ENCODE data around the gene ASB8.
A peak's percentile ranks its signal among the peaks of the same experiment; 100 is the strongest.
"Not testable (repeated sequence)": the region's sequence is repeated elsewhere in the genome, so short reads cannot be mapped to it uniquely, and the experiment has no call there.

Gene ASB8

DNA sequence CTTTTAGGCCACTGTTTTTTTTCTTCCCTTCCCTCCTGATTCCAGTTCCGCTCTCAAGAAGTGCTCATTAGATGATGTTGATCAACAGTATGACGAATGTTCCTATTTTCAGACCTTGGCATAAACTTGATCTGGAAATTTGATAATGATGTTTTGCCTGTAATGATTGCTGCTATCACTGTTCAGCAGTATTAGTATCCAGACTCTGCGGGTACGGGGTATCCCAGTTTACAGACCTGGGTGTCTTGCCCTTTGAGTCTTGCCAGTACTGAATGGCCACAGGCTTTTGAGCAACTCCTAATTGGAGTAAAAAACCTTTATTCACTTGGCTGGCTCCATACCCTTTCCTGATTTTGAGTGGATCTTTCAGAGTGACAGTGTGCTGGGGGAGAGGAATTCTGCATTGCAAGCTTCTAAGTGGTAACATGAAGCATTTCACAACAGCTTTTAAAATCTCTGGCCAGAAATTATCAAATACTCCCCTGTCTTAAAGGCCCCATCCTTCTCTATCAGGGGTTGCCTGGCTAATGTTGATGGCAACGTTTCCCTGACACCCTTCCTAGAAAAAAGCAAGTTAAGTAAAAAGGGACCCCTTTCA lies 5.9 kb upstream of the ASB8 start:
- no peak overlapping the region for H3K4me3 ChIP-seq (ENCODE audit: control insufficient read depth in 1 of 7, extremely low read depth in 1 of 7, insufficient read depth in 4 of 7, low read depth in 2 of 7, low read length in 6 of 7)
- no peaks in the 10 kb centered on the region for H3K27me3 ChIP-seq (replicated peaks in 2 of 5; ENCODE audit: control insufficient read depth in 4 of 5, insufficient read depth in 5 of 5, low read length in 4 of 5)
- H3K4me1 ChIP-seq (ENCODE audit: control extremely low read depth in 1 of 4, control insufficient read depth in 4 of 4, insufficient read depth in 4 of 4, low read length in 3 of 4): peaks cover 13 to 32% (median 30%) of the 10 kb centered on the region in 4 experiments
- H3K9me3 ChIP-seq (ENCODE audit: control extremely low read depth in 1 of 5, control insufficient read depth in 4 of 5, insufficient read depth in 2 of 5, low read depth in 1 of 5, low read length in 4 of 5): no peaks in the 10 kb centered on the region
- no peaks in the 10 kb centered on the region for H3K36me3 ChIP-seq (ENCODE audit: control insufficient read depth in 4 of 4, insufficient read depth in 4 of 4, low read length in 3 of 4)
- DNase-seq: no peak
- ChIA-PET CTCF (interaction anchor here (0.7 to 4.2 kb wide), 11 partner anchors 10 to 280 kb away, joined by 3 to 57 read pairs (median 5); partner anchors contain the start of genes CCDC184 and PFKM), POLR2A (no interaction called here)
- whole genome bisulfite sequencing (ENCODE audit: insufficient coverage): 70% methylated on average over 2 of the region's 5 CpGs
- H3K27ac ChIP-seq (ENCODE audit: insufficient read depth in 1 of 2, low read depth in 1 of 2, low read length in 2 of 2, poor library complexity in 1 of 2, severe bottlenecking in 2 of 2): no peak overlapping the region

GRCh38 chr12:48160807-48161206 lies 3.5 kb upstream of the ASB8 start:
- peak; percentile 93 to 98 (median 97) for DNase-seq
- CTCF ChIA-PET: interaction anchor here (0.9 to 3.7 kb wide), 6 partner anchors 8 to 76 kb away, joined by 3 to 24 read pairs (median 4); no protein-coding TSS in a partner anchor
- Histone ChIP-seq H3K27me3 (replicated peaks in 2 of 5; ENCODE audit: control insufficient read depth in 4 of 5, insufficient read depth in 5 of 5, low read length in 4 of 5) (no peaks in the 10 kb centered on the region), H3K27ac (ENCODE audit: insufficient read depth in 1 of 2, low read depth in 1 of 2, low read length in 2 of 2, poor library complexity in 1 of 2, severe bottlenecking in 2 of 2) (peak overlapping the region; percentile 41 to 79), H3K36me3 (ENCODE audit: control insufficient read depth in 4 of 4, insufficient read depth in 4 of 4, low read length in 3 of 4) (no peaks in the 10 kb centered on the region), H3K4me3 (ENCODE audit: control insufficient read depth in 1 of 7, extremely low read depth in 1 of 7, insufficient read depth in 4 of 7, low read depth in 2 of 7, low read length in 6 of 7) (peak overlapping the region in 1 of 7 experiments; percentile 12), H3K9me3 (ENCODE audit: control extremely low read depth in 1 of 5, control insufficient read depth in 4 of 5, insufficient read depth in 2 of 5, low read depth in 1 of 5, low read length in 4 of 5) (no peaks in the 10 kb centered on the region), H3K4me1 (ENCODE audit: control extremely low read depth in 1 of 4, control insufficient read depth in 4 of 4, insufficient read depth in 4 of 4, low read length in 3 of 4) (peaks cover 26 to 46% (median 45%) of the 10 kb centered on the region in 4 experiments)
- POLR2A ChIA-PET: interaction anchor here (0.7 to 0.8 kb wide), 2 partner anchors 54 to 1081 kb away, joined by 3 to 4 read pairs; partner anchors contain the start of gene AMIGO2
- WGBS (ENCODE audit: insufficient coverage): no CpG with 5 or more reads among the region's 2 CpGs

- H3K36me3 ChIP-seq (ENCODE audit: control insufficient read depth in 4 of 4, insufficient read depth in 4 of 4, low read length in 3 of 4): no peaks in the 10 kb centered on the region
- ChIA-PET CTCF (interaction anchor here (0.6 to 3.7 kb wide), 7 partner anchors 8 to 75 kb away, joined by 3 to 24 read pairs (median 3); no protein-coding TSS in a partner anchor), POLR2A (no interaction called here)
- DNase-seq: peak in 2 of 3 donors; percentile 34 to 37
- no peaks in the 10 kb centered on the region for H3K27me3 ChIP-seq (replicated peaks in 2 of 5; ENCODE audit: control insufficient read depth in 4 of 5, insufficient read depth in 5 of 5, low read length in 4 of 5)
- peak overlapping the region in 1 of 2 experiments; percentile 79 for H3K27ac ChIP-seq (ENCODE audit: insufficient read depth in 1 of 2, low read depth in 1 of 2, low read length in 2 of 2, poor library complexity in 1 of 2, severe bottlenecking in 2 of 2)
- H3K4me1 ChIP-seq (ENCODE audit: control extremely low read depth in 1 of 4, control insufficient read depth in 4 of 4, insufficient read depth in 4 of 4, low read length in 3 of 4): peaks cover 26 to 46% (median 45%) of the 10 kb centered on the region in 4 experiments
- no peaks in the 10 kb centered on the region for H3K9me3 ChIP-seq (ENCODE audit: control extremely low read depth in 1 of 5, control insufficient read depth in 4 of 5, insufficient read depth in 2 of 5, low read depth in 1 of 5, low read length in 4 of 5)
- 27% methylated on average over 5 of the region's 5 CpGs for WGBS (ENCODE audit: insufficient coverage)
- peak overlapping the region in 2 of 7 experiments; percentile 16 to 38 for H3K4me3 ChIP-seq (ENCODE audit: control insufficient read depth in 1 of 7, extremely low read depth in 1 of 7, insufficient read depth in 4 of 7, low read depth in 2 of 7, low read length in 6 of 7)
Measured at GRCh38 chr12:48160046-48160445, 2.7 kb upstream of the ASB8 start.

GRCh38 chr12:48157889-48158370 lies 615 bp upstream of the ASB8 start:
- Histone ChIP-seq H3K27ac (ENCODE audit: insufficient read depth in 1 of 2, low read depth in 1 of 2, low read length in 2 of 2, poor library complexity in 1 of 2, severe bottlenecking in 2 of 2) (peak overlapping the region; percentile 1 to 89), H3K9me3 (ENCODE audit: control extremely low read depth in 1 of 5, control insufficient read depth in 4 of 5, insufficient read depth in 2 of 5, low read depth in 1 of 5, low read length in 4 of 5) (no peaks in the 10 kb centered on the region), H3K4me1 (ENCODE audit: control extremely low read depth in 1 of 4, control insufficient read depth in 4 of 4, insufficient read depth in 4 of 4, low read length in 3 of 4) (peaks cover 26 to 46% (median 45%) of the 10 kb centered on the region in 4 experiments), H3K27me3 (replicated peaks in 2 of 5; ENCODE audit: control insufficient read depth in 4 of 5, insufficient read depth in 5 of 5, low read length in 4 of 5) (no peaks in the 10 kb centered on the region), H3K4me3 (ENCODE audit: control insufficient read depth in 1 of 7, extremely low read depth in 1 of 7, insufficient read depth in 4 of 7, low read depth in 2 of 7, low read length in 6 of 7) (peak overlapping the region in 6 of 7 experiments; percentile 77 to 98 (median 94)), H3K36me3 (ENCODE audit: control insufficient read depth in 4 of 4, insufficient read depth in 4 of 4, low read length in 3 of 4) (peaks cover 0 to 7% (median 6%) of the 10 kb centered on the region in 4 experiments)
- CTCF ChIA-PET: interaction anchor here (0.5 to 1.7 kb wide), 11 partner anchors 16 to 140 kb away, joined by 3 to 8 read pairs (median 3); partner anchors contain the start of gene SENP1
- peak in 1 of 3 donors; percentile 20 for DNase-seq
- WGBS (ENCODE audit: insufficient coverage): no CpG with 5 or more reads among the region's 3 CpGs
- POLR2A ChIA-PET: interaction anchor here (1.5 kb wide), 1 partner anchor 52 kb away, joined by 8 read pairs; the partner anchor contains the start of gene SENP1

- 45% methylated on average over 7 of the region's 8 CpGs for WGBS (ENCODE audit: insufficient coverage)
- DNase-seq: no peak
- ChIA-PET CTCF (interaction anchor here (0.9 to 1.7 kb wide), 5 partner anchors 25 to 64 kb away, joined by 3 read pairs; partner anchors contain the start of gene SENP1), POLR2A (interaction anchor here (1.0 to 1.5 kb wide), 2 partner anchors 51 to 72 kb away, joined by 3 to 8 read pairs; partner anchors contain the start of gene SENP1)
- H3K4me1 ChIP-seq (ENCODE audit: control extremely low read depth in 1 of 4, control insufficient read depth in 4 of 4, insufficient read depth in 4 of 4, low read length in 3 of 4): peaks cover 25 to 42% (median 41%) of the 10 kb centered on the region in 4 experiments
- H3K27me3 ChIP-seq (replicated peaks in 2 of 5; ENCODE audit: control insufficient read depth in 4 of 5, insufficient read depth in 5 of 5, low read length in 4 of 5): no peaks in the 10 kb centered on the region
- peaks cover 0 to 18% (median 14%) of the 10 kb centered on the region in 4 experiments for H3K36me3 ChIP-seq (ENCODE audit: control insufficient read depth in 4 of 4, insufficient read depth in 4 of 4, low read length in 3 of 4)
- peak overlapping the region; percentile 58 to 89 for H3K27ac ChIP-seq (ENCODE audit: insufficient read depth in 1 of 2, low read depth in 1 of 2, low read length in 2 of 2, poor library complexity in 1 of 2, severe bottlenecking in 2 of 2)
- H3K9me3 ChIP-seq (ENCODE audit: control extremely low read depth in 1 of 5, control insufficient read depth in 4 of 5, insufficient read depth in 2 of 5, low read depth in 1 of 5, low read length in 4 of 5): no peaks in the 10 kb centered on the region
- peak overlapping the region; percentile 77 to 99 (median 95) for H3K4me3 ChIP-seq (ENCODE audit: control insufficient read depth in 1 of 7, extremely low read depth in 1 of 7, insufficient read depth in 4 of 7, low read depth in 2 of 7, low read length in 6 of 7)
Measured at GRCh38 chr12:48156652-48157017, 680 bp downstream of the ASB8 start.

GRCh38 chr12:48155786-48156185 lies 1.5 kb downstream of the ASB8 start:
- H3K4me3 ChIP-seq (ENCODE audit: control insufficient read depth in 1 of 7, extremely low read depth in 1 of 7, insufficient read depth in 4 of 7, low read depth in 2 of 7, low read length in 6 of 7): peak overlapping the region in 2 of 7 experiments; percentile 93 to 98
- DNase-seq; H3K9me3 ChIP-seq (ENCODE audit: control extremely low read depth in 1 of 5, control insufficient read depth in 4 of 5, insufficient read depth in 2 of 5, low read depth in 1 of 5, low read length in 4 of 5); H3K27ac ChIP-seq (ENCODE audit: insufficient read depth in 1 of 2, low read depth in 1 of 2, low read length in 2 of 2, poor library complexity in 1 of 2, severe bottlenecking in 2 of 2); POLR2A ChIA-PET; H3K27me3 ChIP-seq (replicated peaks in 2 of 5; ENCODE audit: control insufficient read depth in 4 of 5, insufficient read depth in 5 of 5, low read length in 4 of 5): not testable (repeated sequence)
- CTCF ChIA-PET: interaction anchor here (0.8 to 1.0 kb wide), 2 partner anchors 37 to 50 kb away, joined by 3 to 4 read pairs; partner anchors contain the start of genes PFKM and SENP1
- WGBS (ENCODE audit: insufficient coverage): 100% methylated on average over 2 of the region's 5 CpGs
- H3K36me3 ChIP-seq (ENCODE audit: control insufficient read depth in 4 of 4, insufficient read depth in 4 of 4, low read length in 3 of 4): peaks cover 0 to 27% (median 19%) of the 10 kb centered on the region in 4 experiments
- H3K4me1 ChIP-seq (ENCODE audit: control extremely low read depth in 1 of 4, control insufficient read depth in 4 of 4, insufficient read depth in 4 of 4, low read length in 3 of 4): peaks cover 20 to 34% (median 33%) of the 10 kb centered on the region in 4 experiments
